SK-N-MC (cell line): ENCODE data around the gene APP.

Experiments used
- DNase-seq: peaks from one replicate; pipeline ENCODE4 v3.0.0-alpha.2; 2011; ENCODE audit warnings: low read depth, low spot score
- H3K27ac ChIP-seq: fragments of 200-600 bp; sonication (generic); 2 replicates; pipeline ENCODE4 v1.5.1; 2016; ENCODE audit warnings: mixed run types
- H3K36me3 ChIP-seq: fragments of 200-600 bp; sonication (generic); 2 replicates; pipeline ENCODE4 v1.6.1; 2017; ENCODE audit warnings: antibody characterized with exemption, low read length, mixed read lengths; ENCODE audit not compliant: insufficient read depth
- H3K4me3 ChIP-seq: fragments of 200-600 bp; sonication (generic); 2 replicates; pipeline ENCODE4 v1.5.1; 2016
- H3K9ac ChIP-seq: fragments of 200-600 bp; sonication (generic); 2 replicates; pipeline ENCODE4 v1.8.0; 2017; ENCODE audit warnings: mixed run types, mixed read lengths; ENCODE audit not compliant: insufficient read length
- H3K9me3 ChIP-seq: fragments of 200-600 bp; sonication (generic); 2 replicates; pipeline ENCODE4 v1.6.1; 2017; ENCODE audit warnings: low read depth, mild to moderate bottlenecking, antibody characterized with exemption, low read length, moderate library complexity, mixed read lengths
- EZH2 ChIP-seq: fragments of 200-600 bp; sonication (generic); IDR thresholded peaks from one replicate; pipeline ENCODE4 v1.6.1; 2017; ENCODE audit warnings: antibody characterized with exemption
- FOXP2 ChIP-seq: optimal IDR thresholded peaks from 2 replicates; pipeline ENCODE3; 2011; ENCODE audit warnings: mild to moderate bottlenecking, moderate library complexity; ENCODE audit not compliant: insufficient read depth; ENCODE audit errors: extremely low read length, control extremely low read depth
- POLR2AphosphoS5 ChIP-seq: IDR thresholded peaks from 2 replicates; pipeline ENCODE4 v1.6.1; 2012; ENCODE audit warnings: mild to moderate bottlenecking, low read depth, low read length, borderline replicate concordance

The APP gene

DNA sequence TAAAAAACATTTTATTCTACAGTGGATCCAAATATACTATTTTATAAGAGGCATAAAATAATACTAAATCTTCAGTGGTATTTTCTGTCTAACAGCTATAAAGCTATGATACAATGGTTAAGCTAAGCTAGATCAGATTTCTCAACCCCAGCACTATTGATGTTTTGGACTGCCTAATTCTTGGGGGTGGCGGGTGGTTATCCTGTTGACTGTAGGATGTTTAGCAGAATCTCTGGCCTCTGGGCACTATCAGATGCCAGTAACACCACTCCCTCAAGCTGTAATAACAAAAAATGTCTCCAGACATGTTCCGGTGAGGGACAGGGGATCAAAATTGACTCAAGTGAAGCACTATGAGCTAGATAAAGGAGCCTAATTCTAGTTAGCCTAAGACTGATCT is 118.5 kb downstream of the APP start:
- DNase-seq: no peak
- H3K4me3 ChIP-seq: no peak overlapping the region
- H3K9me3 ChIP-seq: no peaks in the 10 kb centered on the region
- peaks cover 63% of the 10 kb centered on the region for H3K36me3 ChIP-seq
- H3K27ac ChIP-seq: no peak overlapping the region
- H3K9ac ChIP-seq: no peak overlapping the region
- no peak for TF ChIP-seq EZH2
- no peak for TF ChIP-seq FOXP2
- no peak for TF ChIP-seq POLR2AphosphoS5

DNA sequence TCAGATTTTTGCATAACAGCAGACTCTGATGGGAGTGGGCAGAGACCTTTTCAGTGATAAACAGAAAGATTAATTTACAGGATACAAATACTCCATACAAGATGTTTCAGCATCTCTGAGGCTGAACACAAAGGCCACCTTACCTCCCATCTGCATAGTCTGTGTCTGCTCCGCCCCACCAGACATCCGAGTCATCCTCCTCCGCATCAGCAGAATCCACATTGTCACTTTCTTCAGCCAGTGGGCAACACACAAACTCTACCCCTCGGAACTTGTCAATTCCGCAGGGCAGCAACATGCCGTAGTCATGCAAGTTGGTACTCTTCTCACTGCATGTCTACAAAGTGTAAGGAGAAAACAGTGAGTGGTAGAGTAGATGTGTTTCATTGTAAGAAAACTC is 119.7 kb downstream of the APP start:
- H3K9me3 ChIP-seq: no peaks in the 10 kb centered on the region
- H3K27ac ChIP-seq: no peak overlapping the region
- DNase-seq: no peak
- TF ChIP-seq POLR2AphosphoS5 (no peak), EZH2 (no peak), FOXP2 (no peak)
- peaks cover 73% of the 10 kb centered on the region for H3K36me3 ChIP-seq
- H3K9ac ChIP-seq: no peak overlapping the region
- H3K4me3 ChIP-seq: no peak overlapping the region

DNA sequence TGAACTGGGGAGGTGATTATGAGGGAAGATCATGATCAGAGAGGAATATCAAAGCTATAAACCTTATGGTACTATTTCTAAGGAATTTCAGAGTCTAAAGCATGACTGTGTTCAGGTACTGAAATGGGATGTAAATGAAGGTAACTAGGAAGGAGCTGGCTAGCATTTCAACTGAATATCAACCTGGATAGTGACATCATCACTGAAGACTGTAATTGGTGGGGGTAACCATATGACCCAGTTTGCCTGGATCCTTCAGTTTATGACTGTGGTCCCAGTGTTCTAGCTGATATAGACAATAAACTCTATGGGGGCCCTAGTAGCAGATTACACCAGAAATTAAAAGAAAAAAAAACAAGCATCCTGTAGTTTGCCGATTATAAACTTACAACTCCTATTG is 120.8 kb downstream of the APP start:
- no peak overlapping the region for H3K27ac ChIP-seq
- peaks cover 82% of the 10 kb centered on the region for H3K36me3 ChIP-seq
- no peak for TF ChIP-seq POLR2AphosphoS5
- TF ChIP-seq EZH2: no peak
- TF ChIP-seq FOXP2: no peak
- no peak overlapping the region for H3K4me3 ChIP-seq
- DNase-seq: no peak
- no peaks in the 10 kb centered on the region for H3K9me3 ChIP-seq
- H3K9ac ChIP-seq: no peak overlapping the region

DNA sequence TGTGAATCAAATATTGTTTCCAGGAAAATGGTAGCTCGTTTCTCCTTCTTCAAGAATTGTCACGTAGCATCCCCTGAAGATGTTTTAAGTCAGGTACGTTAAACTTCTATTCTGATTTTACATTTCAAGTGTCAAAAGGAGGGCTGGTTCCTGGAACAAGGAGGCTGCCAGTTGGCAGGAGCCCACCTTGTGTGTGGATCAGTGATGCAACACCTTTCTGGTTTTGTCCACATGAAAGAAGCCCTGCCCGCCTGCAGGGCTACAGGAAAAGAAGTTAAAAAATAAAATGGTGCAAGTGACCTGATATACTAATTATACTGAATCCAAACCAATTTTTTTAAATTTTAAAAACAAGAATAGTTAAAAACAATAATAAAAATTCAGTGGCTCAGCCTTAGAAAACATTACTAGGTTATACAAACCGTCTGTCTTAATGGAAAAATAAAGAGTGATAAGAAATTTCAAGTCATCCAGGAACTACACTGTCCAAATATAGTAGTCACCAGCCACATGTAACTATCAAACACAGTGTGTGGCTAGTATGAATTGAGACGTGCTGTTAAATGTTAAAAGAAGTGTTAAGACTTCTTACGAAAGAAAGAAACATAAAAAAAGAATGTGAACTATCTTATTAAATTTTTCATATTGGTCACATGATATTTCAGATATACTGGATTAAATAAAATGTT is 123.1 kb downstream of the APP start:
- H3K36me3 ChIP-seq: peaks cover 84% of the 10 kb centered on the region
- no peak overlapping the region for H3K4me3 ChIP-seq
- H3K9me3 ChIP-seq: no peaks in the 10 kb centered on the region
- no peak overlapping the region for H3K27ac ChIP-seq
- no peak overlapping the region for H3K9ac ChIP-seq
- DNase-seq: no peak
- no peak for TF ChIP-seq FOXP2
- TF ChIP-seq EZH2: no peak
- TF ChIP-seq POLR2AphosphoS5: no peak

DNA sequence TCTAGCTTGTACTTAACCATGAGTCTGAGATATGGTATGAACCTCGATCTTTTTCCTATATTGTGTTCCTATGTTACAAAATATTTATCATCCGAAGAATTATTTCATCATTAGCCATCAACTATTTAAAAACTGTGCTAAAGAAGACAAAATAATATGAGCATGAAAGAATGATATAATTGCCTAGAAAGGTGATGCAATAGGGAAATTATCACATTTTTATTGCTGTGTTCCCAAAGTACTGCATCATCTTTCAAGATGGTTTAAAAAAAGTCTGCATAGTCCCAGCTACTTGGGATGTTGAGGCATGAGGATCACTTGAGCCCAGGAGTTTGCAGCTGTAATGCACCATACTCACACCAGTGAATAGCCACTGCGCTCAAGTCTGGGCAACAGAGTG is 126.7 kb downstream of the APP start:
- DNase-seq: no peak
- no peak overlapping the region for H3K4me3 ChIP-seq
- no peaks in the 10 kb centered on the region for H3K9me3 ChIP-seq
- peaks cover 58% of the 10 kb centered on the region for H3K36me3 ChIP-seq
- TF ChIP-seq FOXP2 (no peak), EZH2 (no peak), POLR2AphosphoS5 (no peak)
- no peak overlapping the region for H3K9ac ChIP-seq
- no peak overlapping the region for H3K27ac ChIP-seq

DNA sequence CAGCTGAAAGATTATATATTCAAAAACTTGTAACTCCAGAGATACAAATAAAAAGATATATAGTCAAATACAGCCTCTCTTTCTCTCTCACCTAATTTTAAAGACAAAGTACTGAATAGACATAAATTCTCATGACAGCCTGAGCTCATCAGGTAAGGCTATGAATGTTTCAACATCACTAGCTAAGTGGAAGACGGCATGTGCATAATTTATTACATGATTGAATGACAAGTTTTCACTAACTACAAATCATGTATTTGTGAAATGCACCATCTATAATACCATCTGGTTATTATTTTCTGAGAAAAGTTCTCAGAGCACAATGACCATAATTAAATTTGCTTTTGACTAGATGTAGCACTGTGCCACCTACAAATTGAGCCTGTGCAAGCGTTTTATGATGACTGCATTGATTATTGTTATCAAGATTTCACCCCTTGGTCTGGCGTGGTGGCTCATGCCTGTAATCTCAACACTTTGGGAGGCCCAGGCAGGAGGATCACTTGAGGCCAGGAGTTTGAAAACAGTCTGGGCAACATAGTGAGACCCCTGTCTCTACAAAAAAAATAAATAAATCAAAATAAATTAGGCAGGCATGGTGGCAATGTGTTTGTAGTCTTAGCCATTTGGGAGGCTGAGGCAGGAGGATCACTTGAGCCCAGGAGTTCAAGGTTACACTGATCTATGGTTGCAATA is 128.2 kb downstream of the APP start:
- Histone ChIP-seq H3K27ac (no peak overlapping the region), H3K9me3 (no peaks in the 10 kb centered on the region), H3K4me3 (no peak overlapping the region), H3K9ac (no peak overlapping the region), H3K36me3 (peaks cover 46% of the 10 kb centered on the region)
- DNase-seq: no peak
- no peak for TF ChIP-seq FOXP2
- no peak for TF ChIP-seq POLR2AphosphoS5
- no peak for TF ChIP-seq EZH2

DNA sequence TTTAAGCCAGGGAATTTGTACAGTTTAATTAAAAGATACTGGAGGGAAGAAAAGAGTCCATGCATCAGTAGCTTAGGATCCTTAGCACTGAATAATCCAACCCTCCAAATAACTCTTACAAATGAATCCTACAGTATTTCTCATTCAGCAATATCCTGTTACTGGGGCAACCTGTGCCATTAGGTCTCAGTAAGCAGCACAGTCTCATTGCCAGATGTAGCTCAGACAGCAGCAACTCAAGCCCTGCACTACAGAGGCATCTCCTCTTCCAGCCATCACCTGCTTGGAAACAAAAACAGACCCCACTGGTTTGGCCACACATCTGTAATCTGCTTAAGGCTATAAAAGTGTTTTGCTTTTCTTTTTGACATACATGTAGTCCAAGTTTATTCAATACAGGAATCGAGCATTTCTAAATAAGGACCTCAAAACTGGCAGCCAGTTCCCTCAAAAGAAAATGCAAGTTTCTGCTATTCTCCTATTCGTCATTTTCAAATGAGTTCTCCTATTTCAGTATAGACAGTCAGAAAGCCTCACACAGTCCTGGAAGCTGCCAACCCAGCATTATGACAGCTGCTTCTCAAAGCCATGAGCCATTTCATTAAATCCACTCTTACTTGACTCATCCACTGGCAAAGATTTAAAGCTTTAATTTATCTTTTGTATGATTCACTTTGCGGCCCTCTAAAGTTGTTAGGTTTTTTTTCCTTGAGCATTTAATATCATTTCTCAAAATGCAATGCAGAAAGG is 129.0 kb downstream of the APP start:
- no peak for DNase-seq

DNA sequence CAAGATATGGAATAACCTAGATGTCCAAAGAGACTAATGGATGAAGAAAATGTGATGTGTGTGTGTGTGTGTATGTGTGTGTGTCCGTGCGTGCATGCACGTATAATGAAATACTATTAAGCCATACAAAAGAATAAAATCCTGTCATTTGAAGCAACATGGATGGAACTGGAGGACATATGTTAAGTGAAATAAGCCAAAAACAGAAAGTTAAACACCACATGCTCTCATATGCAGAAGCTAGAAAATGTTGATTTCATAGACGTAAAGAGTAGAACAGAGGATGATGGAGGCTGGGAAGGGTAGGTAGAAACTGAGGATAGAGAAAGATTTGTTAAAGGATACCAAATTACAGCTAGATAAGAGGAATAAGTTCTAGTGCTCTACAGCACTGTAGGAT is 133.7 kb downstream of the APP start:
- Histone ChIP-seq H3K9me3 (no peaks in the 10 kb centered on the region), H3K27ac (no peak overlapping the region), H3K4me3 (no peak overlapping the region), H3K36me3 (peaks cover 49% of the 10 kb centered on the region), H3K9ac (no peak overlapping the region)
- DNase-seq: no peak
- no peak for TF ChIP-seq EZH2
- no peak for TF ChIP-seq FOXP2
- no peak for TF ChIP-seq POLR2AphosphoS5

More for the DNA sequence above, 129.0 kb downstream of the APP start:
- no peak for TF ChIP-seq POLR2AphosphoS5
- no peak for TF ChIP-seq EZH2
- Histone ChIP-seq H3K9ac (no peak overlapping the region), H3K9me3 (no peaks in the 10 kb centered on the region), H3K27ac (no peak overlapping the region), H3K36me3 (peaks cover 42% of the 10 kb centered on the region), H3K4me3 (no peak overlapping the region)

DNA sequence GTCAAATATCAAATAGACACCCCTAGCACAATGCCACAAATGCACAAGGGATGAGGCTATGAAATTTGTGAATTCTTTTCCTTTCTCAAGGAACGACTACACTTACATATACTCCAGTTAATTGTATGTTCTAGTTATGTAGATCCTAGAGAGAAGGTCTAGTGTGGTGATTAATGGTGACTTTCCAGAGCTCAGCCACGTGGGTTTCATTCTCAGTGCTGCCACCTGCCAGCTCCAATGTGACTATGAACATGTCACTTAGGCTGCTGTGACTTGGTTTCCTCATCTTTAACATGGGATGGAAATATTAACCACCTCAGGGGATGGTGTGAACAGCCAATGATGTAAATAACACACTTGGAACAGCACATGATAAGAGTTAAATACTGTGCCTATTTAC is 138.3 kb downstream of the APP start:
- no peak overlapping the region for H3K27ac ChIP-seq

More for the DNA sequence above, 138.3 kb downstream of the APP start:
- Histone ChIP-seq H3K4me3 (no peak overlapping the region), H3K9me3 (no peaks in the 10 kb centered on the region), H3K9ac (no peak overlapping the region), H3K36me3 (peaks cover 62% of the 10 kb centered on the region)
- no peak for TF ChIP-seq POLR2AphosphoS5
- TF ChIP-seq FOXP2: no peak
- TF ChIP-seq EZH2: no peak
- no peak for DNase-seq
